BLaER1 treated with 17β-estradiol and CSF1 and Interleukin-3, amounts not matched to agents 10 nM and 100 nM (cell line): ENCODE data around the gene PXK.

ENCODE experiments used
- H3K27ac ChIP-seq, 11 experiments: shearing (Covaris generic); formaldehyde crosslinking; 2 replicates each; pipeline ENCODE4 v1.8.1; 2022
- H3K27me3 ChIP-seq, 11 experiments: shearing (Covaris generic); formaldehyde crosslinking; 2 replicates each; pipeline ENCODE4 v1.8.1; 2022
- H3K36me3 ChIP-seq, 11 experiments: shearing (Covaris generic); formaldehyde crosslinking; 2 replicates each; pipeline ENCODE4 v1.8.1; 2022
- H3K4me1 ChIP-seq, 10 experiments: shearing (Covaris generic); formaldehyde crosslinking; 2 replicates each; pipeline ENCODE4 v1.8.1; 2022
- H3K4me2 ChIP-seq, 11 experiments: shearing (Covaris generic); formaldehyde crosslinking; 2 replicates each; pipeline ENCODE4 v1.8.1; 2022
- H3K4me3 ChIP-seq, 10 experiments: shearing (Covaris generic); formaldehyde crosslinking; 2 replicates each; pipeline ENCODE4 v1.8.1; 2022
- H3K9ac ChIP-seq, 11 experiments: shearing (Covaris generic); formaldehyde crosslinking; 2 replicates each; pipeline ENCODE4 v1.8.1; 2022
- H3K9me3 ChIP-seq, 11 experiments: shearing (Covaris generic); formaldehyde crosslinking; replicated peaks in 1 of 11; 2 replicates each; pipeline ENCODE4 v1.8.1; 2022
- H4K20me1 ChIP-seq, 11 experiments: shearing (Covaris generic); formaldehyde crosslinking; 2 replicates each; pipeline ENCODE4 v1.8.1; 2022
- Cebpa-rat ChIP-seq, 11 experiments: shearing (Covaris generic); IDR thresholded peaks; 2 replicates each; pipeline ENCODE4 v1.8.1; 2022

PXK gene

GRCh38 chr3:58293516-58293915, 39.2 kb upstream of the PXK start:
- no peaks in the 10 kb centered on the region for H3K4me1 ChIP-seq
- H3K36me3 ChIP-seq = peaks cover 0 to 15% (median 5%) of the 10 kb centered on the region in 11 experiments; a peak in 10 of 22 replicates
- TF ChIP-seq Cebpa-rat (IDR thresholded peaks at IDR 0.05) = no peak
- no peak overlapping the region for H3K4me3 ChIP-seq
- peaks cover 4 to 14% (median 9%) of the 10 kb centered on the region in 11 experiments; a peak in 15 of 22 replicates for H3K9me3 ChIP-seq
- no peaks in the 10 kb centered on the region for H3K27me3 ChIP-seq
- H3K27ac ChIP-seq = no peak overlapping the region
- H3K4me2 ChIP-seq = no peak overlapping the region
- H4K20me1 ChIP-seq = no peaks in the 10 kb centered on the region
- H3K9ac ChIP-seq = no peak overlapping the region

GRCh38 chr3:58296269-58296668, 36.4 kb upstream of the PXK start:
- Histone ChIP-seq H3K4me2 (no peak overlapping the region), H3K4me1 (no peaks in the 10 kb centered on the region), H3K27me3 (no peaks in the 10 kb centered on the region), H3K9me3 (peaks cover under 1 to 14% (median 5%) of the 10 kb centered on the region in 11 experiments; a peak in 16 of 22 replicates), H3K36me3 (peaks cover 0 to 10% (median 0%) of the 10 kb centered on the region in 11 experiments; a peak in 2 of 22 replicates), H3K9ac (no peak overlapping the region), H4K20me1 (no peaks in the 10 kb centered on the region), H3K4me3 (no peak overlapping the region), H3K27ac (no peak overlapping the region)
- no peak for TF ChIP-seq Cebpa-rat (IDR thresholded peaks at IDR 0.05)

DNA sequence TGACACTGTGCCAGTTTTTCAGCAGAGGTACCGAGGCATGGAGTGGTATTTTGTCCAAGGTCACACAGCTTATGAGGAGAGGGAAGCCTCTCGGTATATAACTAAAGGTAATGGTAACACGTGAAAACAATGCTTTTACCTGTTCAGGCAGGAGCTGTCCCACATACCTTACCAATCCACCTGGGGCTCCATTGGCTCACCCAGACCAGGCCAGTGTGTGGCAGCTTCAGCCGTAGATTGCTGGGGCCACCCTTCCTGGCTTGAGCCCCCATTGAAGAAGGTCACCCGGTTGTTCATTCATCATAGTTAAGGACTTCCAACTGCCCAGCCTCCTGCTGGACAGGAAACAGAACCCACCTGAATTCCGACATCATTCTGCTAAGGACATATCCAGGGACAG, 35.8 kb upstream of the PXK start:
- peaks cover 0 to 9% (median 0%) of the 10 kb centered on the region in 11 experiments; a peak in 2 of 22 replicates for H3K36me3 ChIP-seq
- H3K4me3 ChIP-seq = no peak overlapping the region
- no peaks in the 10 kb centered on the region for H4K20me1 ChIP-seq
- no peak overlapping the region for H3K9ac ChIP-seq
- H3K9me3 ChIP-seq = peaks cover 6 to 20% (median 11%) of the 10 kb centered on the region in 11 experiments; a peak in 18 of 22 replicates
- no peak overlapping the region for H3K4me2 ChIP-seq
- H3K27ac ChIP-seq = no peak overlapping the region
- no peaks in the 10 kb centered on the region for H3K27me3 ChIP-seq
- no peak for TF ChIP-seq Cebpa-rat (IDR thresholded peaks at IDR 0.05)
- no peaks in the 10 kb centered on the region for H3K4me1 ChIP-seq

GRCh38 chr3:58298190-58298589, 34.5 kb upstream of the PXK start:
- TF ChIP-seq Cebpa-rat (IDR thresholded peaks at IDR 0.05) = no peak
- no peak overlapping the region for H3K4me3 ChIP-seq
- no peaks in the 10 kb centered on the region for H3K4me1 ChIP-seq
- no peaks in the 10 kb centered on the region for H3K27me3 ChIP-seq
- H3K36me3 ChIP-seq = peaks cover 0 to 8% (median 0%) of the 10 kb centered on the region in 11 experiments; a peak in 1 of 22 replicates
- peaks cover 8 to 24% (median 12%) of the 10 kb centered on the region in 11 experiments; a peak in 18 of 22 replicates for H3K9me3 ChIP-seq
- no peak overlapping the region for H3K27ac ChIP-seq
- no peak overlapping the region for H3K9ac ChIP-seq
- H3K4me2 ChIP-seq = no peak overlapping the region
- no peaks in the 10 kb centered on the region for H4K20me1 ChIP-seq

DNA sequence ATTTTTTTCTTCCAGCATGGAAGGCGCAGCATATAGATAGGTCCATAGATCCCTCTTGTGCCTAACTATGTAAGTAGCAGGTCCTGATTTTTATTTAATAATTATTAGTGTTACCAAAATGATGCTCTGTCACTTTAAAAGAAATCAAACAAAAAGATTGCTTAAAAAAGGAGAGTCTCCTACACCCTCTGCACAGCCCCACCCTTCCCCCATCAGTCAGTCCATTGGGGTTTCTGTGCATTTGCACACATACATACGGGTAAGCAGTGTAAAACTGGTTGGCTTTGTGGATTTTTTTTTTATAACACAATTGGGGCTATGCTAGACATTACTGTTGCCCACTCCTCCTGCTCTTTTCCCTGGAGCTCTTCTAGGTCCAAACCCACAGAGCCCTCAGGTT, 33.6 kb upstream of the PXK start:
- no peak overlapping the region for H3K27ac ChIP-seq
- H3K9ac ChIP-seq = no peak overlapping the region
- no peaks in the 10 kb centered on the region for H3K27me3 ChIP-seq
- H3K4me2 ChIP-seq = no peak overlapping the region
- no peaks in the 10 kb centered on the region for H3K4me1 ChIP-seq
- peaks cover 8 to 24% (median 12%) of the 10 kb centered on the region in 11 experiments; a peak in 18 of 22 replicates for H3K9me3 ChIP-seq
- no peaks in the 10 kb centered on the region for H4K20me1 ChIP-seq
- H3K4me3 ChIP-seq = no peak overlapping the region
- TF ChIP-seq Cebpa-rat (IDR thresholded peaks at IDR 0.05) = no peak
- 0 out of 22 replicates have a peak, but pooled peaks cover 0 to 5% (median 0%) of the 10 kb centered on the region in 11 experiments for H3K36me3 ChIP-seq

- no peak overlapping the region for H3K4me2 ChIP-seq
- H3K27ac ChIP-seq = no peak overlapping the region
- 0 out of 22 replicates have a peak, but pooled peaks cover 0 to 1% (median 0%) of the 10 kb centered on the region in 11 experiments for H3K36me3 ChIP-seq
- H3K4me3 ChIP-seq = no peak overlapping the region
- TF ChIP-seq Cebpa-rat (IDR thresholded peaks at IDR 0.05) = no peak
- H3K9me3 ChIP-seq = peaks cover 8 to 20% (median 12%) of the 10 kb centered on the region in 11 experiments; a peak in 18 of 22 replicates
- no peaks in the 10 kb centered on the region for H3K4me1 ChIP-seq
- H3K9ac ChIP-seq = no peak overlapping the region
- no peaks in the 10 kb centered on the region for H3K27me3 ChIP-seq
- no peaks in the 10 kb centered on the region for H4K20me1 ChIP-seq
Observed at GRCh38 chr3:58299839-58300516, 32.7 kb upstream of the PXK start.

DNA sequence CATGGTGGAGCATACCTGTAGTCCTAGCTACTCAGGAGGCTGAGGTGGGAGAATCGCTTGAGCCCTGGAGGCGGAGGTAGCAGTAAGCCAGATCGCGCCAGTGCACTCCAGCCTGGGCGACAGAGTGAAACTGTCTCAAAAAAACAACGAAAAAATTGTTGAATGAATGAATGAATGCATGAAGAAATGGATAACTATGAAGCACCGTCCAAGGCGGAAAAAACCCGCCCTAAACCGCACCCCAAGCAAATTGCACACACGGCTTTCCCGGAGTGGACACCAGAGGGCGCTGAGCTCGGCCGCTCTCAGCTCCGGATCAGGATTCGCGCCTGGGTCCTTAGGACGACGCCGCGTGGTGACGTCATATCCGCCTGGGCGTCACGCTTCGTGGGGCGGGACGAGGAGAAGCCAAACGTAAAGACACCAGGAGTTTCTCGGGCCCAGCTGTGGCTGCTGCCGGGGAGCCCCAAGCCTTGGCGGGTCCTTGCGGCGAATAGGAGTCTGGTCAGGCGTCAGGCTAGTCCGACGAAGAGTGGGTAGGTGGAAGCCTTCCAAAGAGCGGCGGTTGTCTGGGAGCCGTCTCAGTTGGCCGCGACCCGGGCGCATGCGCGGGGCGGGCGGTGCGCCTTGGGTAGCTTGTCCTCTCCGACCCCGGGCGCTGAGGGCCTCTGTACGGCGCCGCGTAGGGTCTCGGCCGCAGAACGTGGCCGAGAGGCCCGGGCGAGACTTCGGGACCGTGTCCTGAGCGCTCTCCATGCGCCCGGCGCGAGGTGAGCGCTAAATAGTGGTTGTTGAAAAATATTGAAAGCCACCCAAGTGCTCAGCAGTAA, 26.6 kb upstream of the PXK start, which contains the start of the genes HTD2 and RPP14:
Gene HTD2 (plus strand): TSS at position 639 of the 830 bp plus-strand sequence. CDS start 11,094 bp downstream, outside the sequence.
Gene RPP14 (plus strand): TSS at position 364 of the 830 bp plus-strand sequence. CDS start 4,085 bp downstream, outside the sequence.
- Histone ChIP-seq H3K27me3 (no peaks in the 10 kb centered on the region), H4K20me1 (peaks cover 31 to 42% (median 37%) of the 10 kb centered on the region in 11 experiments; a peak in 21 of 22 replicates), H3K9ac (peak within 1 kb of the TSS; percentile 84 to 98 (median 94)), H3K4me1 (peaks cover 16 to 26% (median 21%) of the 10 kb centered on the region in 10 experiments), H3K4me2 (peak within 1 kb of the TSS; percentile 90 to 98 (median 95)), H3K27ac (peak within 1 kb of the TSS; percentile 90 to 99 (median 95)), H3K4me3 (peak within 1 kb of the TSS; percentile 72 to 86 (median 77)), H3K36me3 (peaks cover 26 to 34% (median 33%) of the 10 kb centered on the region in 11 experiments), H3K9me3 (peaks cover 8 to 12% (median 9%) of the 10 kb centered on the region in 11 experiments; a peak in 17 of 22 replicates)
- TF ChIP-seq Cebpa-rat (IDR thresholded peaks at IDR 0.05) = no peak

- Histone ChIP-seq H3K9ac (peak overlapping the region; percentile 84 to 98 (median 94)), H3K4me2 (peak overlapping the region; percentile 90 to 98 (median 95)), H4K20me1 (peaks cover 38 to 56% (median 49%) of the 10 kb centered on the region in 11 experiments; a peak in 21 of 22 replicates), H3K36me3 (peaks cover 42 to 50% (median 49%) of the 10 kb centered on the region in 11 experiments), H3K4me3 (peak overlapping the region; percentile 72 to 86 (median 77)), H3K27ac (peak overlapping the region; percentile 90 to 99 (median 95); a peak in 19 of 22 replicates), H3K4me1 (peaks cover 16 to 26% (median 21%) of the 10 kb centered on the region in 10 experiments), H3K27me3 (no peaks in the 10 kb centered on the region), H3K9me3 (no peaks in the 10 kb centered on the region)
- TF ChIP-seq Cebpa-rat (IDR thresholded peaks at IDR 0.05) = no peak
Observed at GRCh38 chr3:58307639-58308215, 25.0 kb upstream of the PXK start.
